GM21529 (cell line): ENCODE measurements around the gene YPEL5.
A peak's percentile ranks its signal among the peaks of the same experiment; 100 is the strongest.
"Not testable (repeated sequence)": the region's sequence is repeated elsewhere in the genome, so short reads cannot be mapped to it uniquely, and the experiment has no call there.

Source experiments
- ATAC-seq: cut with Tn5 transposase; IDR thresholded peaks from one replicate; pipeline ENCODE4 v1.9.1; 2021; ENCODE audit not compliant: unreplicated experiment

The YPEL5 gene

DNA sequence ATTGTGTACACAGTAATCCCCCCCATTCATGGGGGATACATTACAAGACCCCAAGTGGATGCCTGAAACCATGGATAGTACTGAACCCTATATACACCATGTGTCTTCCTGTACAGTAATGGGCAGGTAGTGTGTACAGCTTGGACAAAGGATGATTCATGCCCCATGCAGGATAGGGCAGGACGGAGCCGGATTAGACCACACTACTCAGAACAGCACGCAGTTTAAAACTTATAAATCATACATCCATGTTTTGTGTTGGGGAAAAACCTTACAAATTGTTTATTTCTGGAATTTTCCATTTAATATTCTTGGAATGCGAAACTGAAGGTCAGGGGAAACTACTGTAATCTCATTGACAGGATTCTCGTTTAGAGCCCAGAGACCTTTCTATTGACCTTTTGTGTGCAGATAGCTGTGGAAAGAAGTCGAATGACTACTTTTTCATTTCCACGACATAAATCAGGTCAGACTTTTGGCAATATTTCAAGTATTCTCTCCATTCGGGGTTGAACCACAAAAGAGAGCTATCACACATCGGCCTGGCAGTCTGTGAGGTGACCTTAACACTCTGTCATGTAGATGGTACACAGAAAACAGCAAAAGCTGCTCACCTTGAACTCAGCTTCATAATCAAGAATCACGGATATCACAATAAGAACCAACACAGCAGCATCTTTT, 9.9 kb upstream of the YPEL5 start:
- no peak for ATAC-seq

- ATAC-seq = peak; percentile 75
These were observed 7.5 kb upstream of the YPEL5 start for GRCh38 chr2:30139131-30139870.

DNA sequence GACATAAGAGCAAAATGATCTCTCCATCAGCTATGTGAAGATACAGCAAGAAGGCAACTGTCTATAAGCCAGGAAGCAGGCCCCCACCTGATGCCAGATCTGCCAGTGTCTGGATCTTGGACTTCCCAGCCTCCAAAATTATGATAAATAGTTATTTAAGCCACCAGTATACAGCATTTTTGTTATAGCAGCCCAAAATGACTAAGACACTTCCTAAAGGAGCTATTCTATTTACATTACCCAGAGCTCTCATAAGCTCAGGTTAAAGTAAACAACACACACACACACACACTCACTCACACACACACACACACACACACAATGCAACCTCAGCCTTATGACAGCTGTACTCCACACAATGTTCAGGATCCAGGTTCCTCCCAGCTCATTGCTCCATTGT, 5.7 kb upstream of the YPEL5 start:
- no peak for ATAC-seq

DNA sequence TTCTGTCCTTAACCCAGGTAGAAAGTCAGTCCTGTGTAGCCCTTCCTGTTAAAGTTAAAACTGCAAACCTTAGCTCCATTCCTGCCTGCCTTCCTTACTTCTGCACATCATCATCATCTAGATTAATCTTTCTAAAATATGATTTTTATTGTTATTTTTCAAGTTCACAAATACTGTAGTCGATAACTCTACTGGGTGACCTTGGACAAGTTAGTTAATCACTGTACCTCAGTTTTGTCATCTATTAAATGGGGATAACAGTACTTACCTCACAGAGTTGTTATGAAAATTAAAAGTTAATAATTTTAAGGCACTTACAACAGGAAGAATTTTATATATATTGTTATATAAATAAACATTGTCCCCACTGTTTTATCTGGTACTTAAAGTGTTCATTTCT, 2.5 kb upstream of the YPEL5 start:
- no peak for ATAC-seq

- ATAC-seq = not testable (repeated sequence)
These were observed 1.9 kb upstream of the YPEL5 start for GRCh38 chr2:30144951-30145350.

GRCh38 chr2:30145826-30146336, 926 bp upstream of the YPEL5 start:
- no peak for ATAC-seq

DNA sequence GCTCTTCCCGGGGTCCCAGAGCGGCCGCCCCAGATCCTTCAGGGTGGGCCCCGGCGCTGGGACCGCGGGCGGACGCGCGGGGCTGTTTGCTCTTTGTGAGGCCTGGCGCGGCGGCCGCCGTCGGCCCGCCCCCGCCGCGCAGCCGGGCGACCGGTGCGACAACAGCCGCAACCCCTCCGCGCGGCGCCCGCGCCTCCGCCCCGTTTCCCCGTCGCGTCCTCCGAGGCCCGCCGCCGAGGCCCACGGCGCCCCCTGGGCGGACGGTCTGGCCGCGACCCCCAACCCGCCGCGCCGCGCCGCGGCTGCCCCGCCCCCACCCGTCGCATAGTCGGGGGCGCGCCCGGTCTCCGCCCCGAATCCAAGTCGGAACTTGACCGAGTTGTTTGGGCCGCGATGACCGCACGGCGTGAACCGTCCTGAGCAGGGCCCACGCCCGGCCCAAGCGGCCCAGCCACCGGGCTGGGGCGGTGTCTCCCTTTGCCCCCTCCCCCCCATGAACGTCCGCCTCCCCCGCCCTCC, 448 bp downstream of the YPEL5 start:
- peak; percentile 8 for ATAC-seq

DNA sequence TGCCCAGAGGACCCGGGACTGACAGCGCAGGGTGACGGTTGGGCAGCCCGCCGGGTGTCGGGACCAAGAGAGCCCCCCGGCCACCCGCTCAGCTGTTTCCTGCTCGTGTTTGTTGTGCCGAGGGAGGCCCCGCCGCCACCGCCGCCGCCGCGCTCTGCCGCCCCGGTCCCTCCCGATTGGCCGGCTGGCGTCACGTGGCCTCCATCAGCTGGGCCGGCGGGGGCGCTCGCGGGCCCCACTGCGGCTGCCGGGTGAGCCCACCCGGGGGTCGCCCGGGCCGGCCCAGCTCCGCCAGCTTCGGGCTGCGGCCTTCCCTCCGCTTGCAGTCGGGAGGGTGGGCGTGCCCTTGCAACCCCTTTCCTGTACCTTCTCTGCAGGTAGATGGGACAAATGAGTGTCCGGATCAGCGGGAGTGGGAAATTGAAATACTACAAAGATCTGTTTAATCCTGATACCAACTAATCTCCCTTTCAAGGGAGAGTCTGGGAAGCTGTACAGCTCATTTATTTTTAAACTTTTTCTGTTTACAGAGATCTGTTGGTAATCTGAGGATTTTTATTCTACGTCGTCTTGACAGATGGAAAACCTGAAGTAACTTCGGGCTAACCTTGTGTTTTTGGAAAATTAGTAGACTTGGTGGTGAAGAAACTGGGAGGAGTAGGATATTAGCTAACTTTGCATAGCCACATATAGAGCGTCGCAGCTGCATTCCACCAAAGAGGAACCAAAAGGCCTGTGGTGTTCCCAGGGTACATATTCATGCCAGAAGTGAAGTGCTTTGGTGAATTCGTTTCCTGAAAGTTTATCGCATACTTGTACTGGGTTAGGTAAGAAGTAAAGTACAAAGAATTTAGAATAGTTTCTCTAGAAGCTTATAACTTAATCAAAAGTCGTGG, 1.2 kb downstream of the YPEL5 start:
- ATAC-seq = peak; percentile 22

DNA sequence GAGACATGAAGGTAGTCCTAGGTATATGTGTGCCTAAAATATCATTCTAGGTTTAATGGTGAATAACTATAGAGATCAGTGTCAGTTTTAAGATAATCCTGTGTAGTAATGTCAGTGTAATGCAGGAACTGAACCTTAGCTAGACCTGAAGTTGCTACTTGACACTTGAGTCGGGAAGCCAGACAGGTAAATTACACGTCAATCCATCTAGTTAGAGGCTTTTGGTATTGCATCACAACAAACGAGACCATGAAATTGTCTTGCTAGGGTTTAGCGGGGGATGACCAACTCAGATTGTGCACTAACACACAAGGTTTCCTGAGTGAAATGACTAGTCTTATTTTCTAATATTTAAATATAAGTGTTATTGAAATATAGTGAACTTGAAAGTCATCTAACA, 2.0 kb downstream of the YPEL5 start:
- ATAC-seq = no peak

DNA sequence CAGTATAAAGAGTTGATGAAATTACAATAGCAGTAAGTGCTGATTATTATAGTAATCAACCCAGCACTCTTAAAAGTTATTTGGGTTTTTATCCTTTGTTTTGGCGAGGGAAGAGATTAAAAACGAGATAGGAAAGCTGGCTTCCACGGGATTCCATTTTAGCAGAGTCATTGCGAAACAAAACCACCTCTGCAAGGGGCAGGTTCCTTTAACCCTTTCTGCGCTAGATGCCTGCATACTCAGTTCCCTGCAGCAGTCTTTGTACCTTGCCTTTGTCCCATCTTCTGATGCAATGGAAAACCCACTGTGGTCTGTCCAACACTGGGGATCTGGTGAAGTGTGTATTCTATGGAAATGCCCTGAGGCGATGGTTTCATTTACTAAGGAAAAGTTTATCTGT, 2.7 kb downstream of the YPEL5 start:
- ATAC-seq = no peak

GRCh38 chr2:30149976-30150375, 3.2 kb downstream of the YPEL5 start:
- ATAC-seq = no peak

DNA sequence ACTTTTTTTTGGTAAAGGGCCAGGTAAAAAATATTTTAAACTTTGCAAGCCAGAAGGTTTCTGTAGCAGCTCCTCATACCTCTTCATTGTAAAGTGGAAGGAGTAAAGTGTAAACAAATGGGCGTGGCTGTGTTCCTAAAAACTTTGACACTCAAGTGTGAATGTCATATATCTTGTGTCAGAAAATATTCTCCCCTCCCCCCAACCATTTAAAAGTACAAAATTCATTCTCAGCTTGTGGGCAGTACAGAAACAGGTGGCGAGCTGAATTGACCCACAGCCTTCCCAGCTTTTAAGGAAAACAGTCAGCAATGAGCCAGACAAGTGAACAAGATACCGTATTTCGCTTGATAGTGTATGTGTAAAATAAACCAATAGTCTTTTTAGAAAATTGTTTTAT, 4.0 kb downstream of the YPEL5 start:
- ATAC-seq = no peak

- ATAC-seq = no peak
These were observed 5.6 kb downstream of the YPEL5 start for GRCh38 chr2:30152385-30152784.

DNA sequence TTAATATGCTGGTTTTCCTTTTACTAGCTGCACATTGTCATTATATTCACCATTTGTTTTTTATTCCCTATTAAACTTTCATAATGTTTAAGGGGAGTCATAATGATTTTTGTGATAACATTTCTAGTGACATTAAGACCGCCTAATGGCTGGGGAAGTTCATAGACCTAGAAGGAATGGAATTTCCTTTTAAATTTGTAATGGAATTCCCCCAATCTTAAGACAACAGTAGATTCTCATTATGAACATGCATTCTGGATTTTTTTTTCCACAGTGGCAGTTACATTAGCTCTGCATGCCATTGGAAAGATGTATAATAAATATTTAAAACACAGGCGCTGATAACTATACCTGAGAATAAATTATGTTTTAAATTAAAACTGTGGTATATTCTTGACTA, 8.4 kb downstream of the YPEL5 start:
- ATAC-seq = no peak

GRCh38 chr2:30155889-30156658, 9.3 kb downstream of the YPEL5 start:
- ATAC-seq = no peak

DNA sequence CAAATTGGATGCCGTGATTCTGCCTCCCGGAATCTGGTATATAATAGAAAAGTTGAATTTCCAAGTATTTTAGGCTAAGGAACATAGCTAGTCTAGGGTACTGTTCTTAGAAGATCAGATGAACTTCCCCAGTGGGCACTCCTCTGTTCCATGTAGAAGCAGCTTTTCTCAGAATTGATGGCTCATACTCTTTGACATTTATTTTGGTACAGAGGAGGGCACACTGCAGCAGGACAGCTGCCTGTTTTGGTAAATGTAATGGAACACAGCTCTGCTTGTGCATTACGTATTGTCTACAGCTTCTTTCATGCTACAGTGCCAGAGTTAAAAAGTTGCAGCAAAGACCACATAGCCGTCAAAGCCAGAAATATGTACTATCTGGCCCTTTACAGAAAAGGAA, 10.8 kb downstream of the YPEL5 start:
- ATAC-seq = no peak

DNA sequence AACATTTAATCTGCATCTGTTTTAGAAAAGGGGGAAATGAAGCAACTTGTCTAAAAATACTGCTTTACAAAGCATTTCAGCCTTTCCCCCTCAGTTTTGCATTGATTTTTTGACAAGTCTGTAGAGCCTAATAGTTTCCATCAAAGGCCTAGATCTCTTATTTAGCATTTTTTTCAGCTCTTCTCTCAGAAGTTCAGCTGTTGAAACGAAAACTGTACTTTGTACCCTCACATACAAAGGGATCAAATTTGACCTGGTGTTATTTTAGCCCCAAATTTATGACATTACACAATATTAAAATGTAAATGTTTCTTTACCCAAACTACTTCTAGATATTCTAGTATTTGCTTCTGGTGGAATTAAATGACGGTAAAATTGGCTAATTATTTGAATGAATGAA, 13.0 kb downstream of the YPEL5 start:
- no peak for ATAC-seq

DNA sequence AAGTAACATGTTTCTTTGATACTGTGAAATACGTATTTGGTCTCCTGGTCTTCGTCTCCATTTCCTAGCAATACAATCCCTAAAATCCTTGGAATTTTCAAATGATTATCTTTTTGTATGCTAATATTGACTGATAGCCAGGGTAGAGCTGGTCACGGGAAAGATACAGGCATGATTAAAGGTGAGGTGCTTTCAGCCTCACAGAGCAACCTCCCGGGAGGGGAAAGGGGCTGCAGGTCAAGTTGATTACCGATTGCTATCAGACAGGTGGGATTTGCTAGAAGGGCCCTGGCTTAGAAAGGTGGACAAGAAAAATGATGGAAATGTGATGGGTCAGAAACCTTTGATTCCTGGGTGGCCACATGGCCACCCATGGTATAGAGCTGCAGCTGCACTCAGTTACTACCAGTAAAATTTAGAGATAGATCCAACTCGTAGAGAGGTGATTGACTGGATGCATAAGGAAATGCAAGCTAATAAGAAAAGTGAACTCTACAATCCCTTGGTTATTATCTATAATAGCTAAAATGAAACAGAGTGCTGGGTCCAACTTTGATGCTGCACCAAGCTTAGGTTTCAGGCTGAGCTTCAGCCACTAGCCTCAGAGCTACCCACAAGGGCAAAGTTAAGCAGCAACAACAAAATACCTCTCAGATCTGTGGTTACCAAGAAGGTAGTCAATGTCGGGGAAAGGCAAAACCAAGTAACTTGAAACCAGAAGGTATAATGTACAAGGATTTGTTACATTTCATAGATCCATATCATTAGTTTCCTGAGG, 15.3 kb downstream of the YPEL5 start:
- ATAC-seq = no peak

GRCh38 chr2:30162806-30163205, 16.0 kb downstream of the YPEL5 start:
- no peak for ATAC-seq
